T-helper 2 cell (primary cell): ENCODE measurements around the gene FUT2.
"Not testable (repeated sequence)": the region's sequence is repeated elsewhere in the genome, so short reads cannot be mapped to it uniquely, and the experiment has no call there.

ENCODE experiments used
- DNase-seq, 5 experiments: peaks; one replicate each; pipeline versions ENCODE4 v3.0.0 to v3.0.0-alpha.2; 2012 to 2022

Gene FUT2

DNA sequence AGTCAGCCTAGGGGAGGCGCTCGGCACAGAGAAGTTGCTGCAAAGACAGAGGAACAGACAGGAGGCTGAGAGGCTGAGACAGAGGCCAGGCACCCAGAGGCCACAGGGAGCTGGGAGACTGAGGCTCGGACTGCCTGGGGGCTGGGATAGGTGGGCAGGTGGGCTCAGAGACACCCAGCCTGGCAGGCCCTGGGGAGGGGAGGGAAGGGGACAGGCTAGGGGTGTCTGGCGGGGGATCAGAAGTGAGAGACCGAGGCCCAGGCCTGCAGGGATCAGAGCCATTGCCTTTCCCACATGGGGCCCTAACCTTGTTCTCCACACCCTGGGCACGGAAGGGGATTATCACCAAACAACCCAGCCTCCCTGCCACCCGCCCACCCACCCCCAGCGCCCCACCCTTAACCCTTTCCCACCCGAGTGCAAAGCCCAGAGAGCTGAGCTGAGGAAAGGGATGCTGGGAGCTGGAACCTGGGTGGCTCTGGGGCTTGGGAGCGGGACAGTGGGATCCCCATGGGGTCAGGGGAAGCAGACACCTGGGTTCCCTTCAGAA is 24.2 kb upstream of the FUT2 start:
- no peak for DNase-seq

- DNase-seq = no peak
These were observed 22.8 kb upstream of the FUT2 start, which contains the start of gene NTN5 for GRCh38 chr19:48672994-48673393. Gene NTN5 (minus strand): TSS chr19:48673017. CDS start chr19:48670986, 2,031 bp downstream.

DNA sequence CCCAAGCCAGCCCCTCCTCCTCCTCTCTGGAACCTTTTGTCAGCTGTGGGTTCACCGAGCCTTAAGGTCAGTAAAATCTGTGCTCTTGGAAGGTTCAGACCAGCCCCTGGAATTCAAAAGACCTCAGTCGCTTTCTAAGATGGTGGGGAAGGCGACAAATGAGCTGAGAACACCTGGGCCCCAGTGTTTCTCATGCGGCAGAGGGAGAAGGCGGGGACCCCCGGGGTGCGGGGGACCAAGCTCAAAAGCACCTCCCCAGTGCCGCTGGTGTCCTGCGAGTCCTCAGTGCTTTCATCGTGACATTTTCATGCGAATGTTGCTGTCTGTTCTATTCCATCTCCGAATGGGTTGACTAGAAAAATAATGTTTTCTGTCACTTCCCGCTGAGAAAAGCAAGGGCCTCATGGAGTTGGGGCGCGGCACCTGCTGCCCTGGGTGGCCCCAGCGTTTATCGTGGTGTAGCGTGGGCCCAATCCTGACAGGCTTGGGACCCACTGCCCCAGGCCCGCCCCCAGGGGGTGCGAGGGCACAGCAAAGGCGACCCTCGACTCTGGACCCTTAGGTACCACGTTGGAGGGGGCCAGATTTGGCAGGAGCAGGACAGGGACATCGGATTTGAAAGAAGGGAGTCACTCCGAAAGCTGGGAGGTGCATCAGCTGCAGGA is 22.2 kb upstream of the FUT2 start:
- no peak for DNase-seq

DNA sequence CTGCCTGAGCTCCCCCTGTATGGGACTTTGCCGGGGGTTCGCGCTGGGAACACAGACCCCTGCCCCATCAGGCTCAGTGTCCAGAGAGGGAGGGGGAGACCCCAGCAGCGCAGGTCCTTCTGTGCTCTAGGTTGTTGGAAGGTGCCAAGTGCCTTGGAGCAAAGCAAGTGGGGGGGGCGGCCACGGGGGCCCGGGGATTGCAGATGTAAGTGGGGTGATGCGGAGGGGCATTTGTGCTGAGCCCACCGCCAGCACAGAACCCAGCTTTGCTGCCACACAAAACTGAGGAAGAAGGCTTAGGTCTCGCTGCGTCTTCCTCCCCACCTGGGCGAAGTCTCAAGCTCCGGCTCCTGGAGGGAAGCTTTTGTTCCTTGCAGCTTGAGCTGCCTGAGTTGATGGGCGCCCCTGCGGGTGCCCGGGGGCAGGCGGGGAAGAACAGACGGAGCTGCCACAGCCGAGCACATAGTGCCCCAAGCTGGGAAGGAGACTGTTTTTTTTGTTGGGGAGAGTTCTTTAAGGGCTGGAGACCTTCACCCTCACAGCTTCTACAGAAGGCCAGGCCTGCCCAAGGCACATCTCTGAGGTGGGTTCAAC is 21.5 kb upstream of the FUT2 start:
- DNase-seq = no peak

DNA sequence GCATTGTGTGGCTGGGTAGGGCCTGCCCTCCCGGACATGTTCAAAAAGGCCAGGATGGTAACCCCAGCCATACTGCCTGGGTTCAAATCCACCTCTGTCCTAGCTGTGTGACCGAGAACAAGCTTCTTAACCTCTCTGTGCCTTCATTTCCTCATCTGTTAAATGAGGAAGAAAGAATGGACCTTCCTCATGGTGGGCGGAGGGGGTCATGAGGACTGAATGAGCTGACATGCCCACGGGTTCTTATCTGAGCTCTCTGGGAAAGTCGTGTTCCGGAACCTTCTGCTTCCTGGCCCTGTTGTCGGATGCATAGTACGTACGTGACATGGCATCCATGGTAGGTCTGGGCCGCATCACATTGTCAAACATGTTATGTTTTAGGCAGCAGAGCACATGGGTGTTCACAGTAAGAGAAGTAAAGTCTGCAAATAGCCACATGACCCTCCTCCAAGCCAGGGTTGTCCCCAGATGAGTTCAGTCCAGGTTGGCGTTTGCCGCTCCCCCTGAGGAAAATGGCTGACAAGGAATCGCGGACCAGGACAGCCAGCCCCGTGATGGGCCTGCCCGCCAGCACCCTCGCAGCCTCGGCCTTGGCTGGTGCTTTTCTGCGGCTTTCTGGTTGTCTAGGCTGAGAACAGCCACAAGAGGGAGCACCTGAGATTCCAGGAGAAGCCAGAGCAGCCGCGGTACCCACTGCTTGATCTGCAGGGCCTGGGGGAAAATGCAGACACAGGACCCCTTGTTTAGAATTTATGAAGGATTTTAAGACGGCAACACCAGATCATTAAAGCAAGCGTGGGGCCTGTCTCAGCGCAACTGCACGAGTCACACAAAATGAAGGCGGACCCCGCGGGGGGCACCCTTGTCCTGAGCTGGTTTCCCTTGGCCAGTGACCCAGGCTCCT is 20.6 kb upstream of the FUT2 start:
- peak; percentile 20 to 77 (median 60) for DNase-seq

GRCh38 chr19:48676487-48676886 is 19.3 kb upstream of the FUT2 start:
- no peak for DNase-seq

GRCh38 chr19:48676887-48677286 is 18.9 kb upstream of the FUT2 start:
- no peak for DNase-seq

- DNase-seq = no peak
These were observed 17.6 kb upstream of the FUT2 start for GRCh38 chr19:48678201-48678600.

- DNase-seq = not testable (repeated sequence)
These were observed 15.8 kb upstream of the FUT2 start for GRCh38 chr19:48680006-48680405.

GRCh38 chr19:48680436-48681126 is 15.2 kb upstream of the FUT2 start:
- DNase-seq = no peak

DNA sequence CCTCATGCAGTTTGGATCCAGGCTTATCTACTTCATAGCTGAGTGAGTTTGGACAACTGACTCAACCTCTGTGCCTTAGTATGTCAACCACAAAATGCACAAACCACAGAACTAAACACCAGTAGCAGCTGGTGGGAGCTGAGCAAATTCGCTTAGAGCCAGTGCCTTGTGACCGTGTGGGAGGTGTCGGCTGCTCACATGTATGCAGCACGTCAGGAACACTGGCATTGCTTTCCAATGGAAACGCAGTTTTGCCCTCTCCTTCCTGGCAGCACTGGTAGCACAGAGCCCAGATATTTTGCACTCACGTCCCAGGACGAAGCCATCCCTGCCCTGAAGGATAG is 14.7 kb upstream of the FUT2 start:
- peak in 1 of 5 experiments; percentile 19 for DNase-seq

DNA sequence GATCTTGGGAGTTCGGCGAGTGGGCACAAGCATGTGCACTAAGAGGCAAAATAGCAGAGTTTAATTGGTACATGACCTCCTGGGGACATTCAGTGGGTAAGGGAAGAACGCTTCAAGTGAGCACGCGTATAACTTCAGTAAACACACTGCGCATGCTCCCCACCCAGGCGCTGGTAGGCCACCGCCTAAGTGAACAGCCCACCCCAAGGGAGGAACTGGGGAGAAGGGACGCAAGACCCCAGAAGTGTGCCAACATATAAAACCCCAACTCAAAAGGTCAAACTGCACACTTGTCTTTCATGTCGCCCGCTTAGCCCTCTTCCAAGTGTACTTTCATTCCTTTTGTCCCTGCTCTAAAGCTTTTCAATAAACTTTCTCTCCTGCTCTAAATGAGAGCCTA is 12.4 kb upstream of the FUT2 start:
- DNase-seq = peak in 1 of 5 experiments; percentile 17

DNA sequence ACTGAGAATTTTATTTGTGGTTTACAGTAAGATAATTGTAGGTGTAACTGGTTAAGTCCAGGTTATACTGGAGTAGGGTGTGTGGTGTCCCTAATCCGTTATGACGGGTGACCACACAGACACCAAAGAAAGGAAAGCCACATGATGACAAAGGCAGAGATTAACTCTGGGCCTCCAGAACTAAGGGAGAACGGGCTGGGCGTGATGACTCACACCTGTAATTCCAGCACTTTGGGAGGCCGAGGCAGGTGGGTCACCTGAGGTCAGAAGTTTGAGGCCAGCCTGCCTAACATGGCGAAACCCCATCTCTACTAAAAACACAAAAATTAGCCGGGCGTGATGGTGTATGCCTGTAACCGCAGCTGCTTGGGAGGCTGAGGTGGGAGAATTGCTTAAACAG is 10.2 kb upstream of the FUT2 start:
- DNase-seq = no peak

DNA sequence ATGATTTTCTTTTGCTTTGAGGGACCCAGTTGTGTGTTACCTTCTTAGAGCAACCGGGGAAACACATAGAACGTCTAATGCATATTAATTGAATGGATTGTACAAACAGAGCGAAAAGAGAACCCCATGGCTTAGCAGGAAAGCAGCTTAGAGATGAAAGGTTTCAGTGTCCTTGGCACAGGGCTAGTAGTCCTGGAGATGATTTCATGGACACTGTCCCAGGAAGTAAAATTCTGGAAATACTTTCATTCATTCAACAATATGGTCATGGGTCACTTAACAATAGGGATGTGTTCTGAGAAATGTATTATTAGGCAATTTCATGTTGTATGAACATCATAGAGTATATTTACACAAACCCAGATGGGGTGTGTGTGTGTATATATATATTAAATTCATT is 9.7 kb upstream of the FUT2 start:
- no peak for DNase-seq

- not testable (repeated sequence) for DNase-seq
These were observed 9.1 kb upstream of the FUT2 start for GRCh38 chr19:48686637-48687036.

DNA sequence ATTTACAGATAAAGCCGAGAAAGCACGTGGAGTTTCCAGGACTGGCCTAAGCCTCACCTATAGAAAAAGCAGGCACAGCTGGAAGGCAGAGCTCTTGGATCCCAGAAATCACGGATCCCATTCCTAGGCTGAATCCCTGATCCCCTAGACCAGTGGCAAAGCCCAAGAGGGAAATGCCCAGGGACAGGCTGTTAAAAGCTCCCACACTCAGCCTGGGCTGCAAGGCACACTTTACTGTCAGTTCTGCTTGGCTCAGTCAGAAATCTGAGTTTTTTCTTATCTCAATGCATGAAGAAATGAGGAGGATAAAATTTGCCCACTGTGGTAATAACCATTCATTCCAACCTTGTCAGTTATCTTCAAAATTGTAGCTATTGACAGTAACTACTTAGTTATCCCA is 8.0 kb upstream of the FUT2 start:
- DNase-seq = no peak

DNA sequence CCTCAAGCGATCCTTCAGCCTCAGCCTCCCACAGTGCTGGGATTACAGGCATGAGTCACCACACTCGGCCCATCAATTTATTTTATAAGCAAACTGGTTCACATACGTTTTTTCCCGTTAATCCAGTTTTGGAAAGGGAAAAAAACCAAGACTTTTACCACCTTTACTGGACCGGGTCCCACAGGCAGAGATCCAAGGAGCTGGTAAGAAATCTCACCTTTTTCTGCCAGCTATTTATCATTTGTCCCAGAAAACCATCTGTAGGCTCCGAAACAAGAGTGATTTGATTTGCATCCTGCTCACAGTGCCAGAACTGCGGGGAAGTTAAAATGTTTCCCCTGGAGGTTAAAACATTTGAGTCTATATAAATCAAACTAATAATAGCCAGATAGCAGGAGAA is 6.3 kb upstream of the FUT2 start:
- no peak for DNase-seq

DNA sequence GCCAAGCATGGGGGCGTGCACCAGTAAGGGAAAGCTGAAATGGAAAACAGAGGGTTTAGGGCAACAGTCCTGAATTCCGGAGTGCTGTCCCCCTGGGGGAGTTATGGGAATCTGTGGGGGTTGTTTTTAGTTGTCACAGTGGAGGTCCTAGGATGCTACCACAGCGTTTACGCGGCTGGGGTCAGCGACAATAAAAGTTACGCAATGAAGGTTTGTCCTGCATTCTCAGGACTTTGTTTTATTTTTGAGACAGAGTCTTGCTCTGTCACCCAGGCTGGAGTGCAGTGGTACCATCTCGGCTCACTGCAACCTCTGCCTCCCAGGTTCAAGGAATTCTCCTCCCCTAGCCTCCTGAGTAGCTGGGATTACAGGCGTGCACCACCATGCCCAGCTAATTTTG is 2.1 kb upstream of the FUT2 start:
- not testable (repeated sequence) for DNase-seq

DNA sequence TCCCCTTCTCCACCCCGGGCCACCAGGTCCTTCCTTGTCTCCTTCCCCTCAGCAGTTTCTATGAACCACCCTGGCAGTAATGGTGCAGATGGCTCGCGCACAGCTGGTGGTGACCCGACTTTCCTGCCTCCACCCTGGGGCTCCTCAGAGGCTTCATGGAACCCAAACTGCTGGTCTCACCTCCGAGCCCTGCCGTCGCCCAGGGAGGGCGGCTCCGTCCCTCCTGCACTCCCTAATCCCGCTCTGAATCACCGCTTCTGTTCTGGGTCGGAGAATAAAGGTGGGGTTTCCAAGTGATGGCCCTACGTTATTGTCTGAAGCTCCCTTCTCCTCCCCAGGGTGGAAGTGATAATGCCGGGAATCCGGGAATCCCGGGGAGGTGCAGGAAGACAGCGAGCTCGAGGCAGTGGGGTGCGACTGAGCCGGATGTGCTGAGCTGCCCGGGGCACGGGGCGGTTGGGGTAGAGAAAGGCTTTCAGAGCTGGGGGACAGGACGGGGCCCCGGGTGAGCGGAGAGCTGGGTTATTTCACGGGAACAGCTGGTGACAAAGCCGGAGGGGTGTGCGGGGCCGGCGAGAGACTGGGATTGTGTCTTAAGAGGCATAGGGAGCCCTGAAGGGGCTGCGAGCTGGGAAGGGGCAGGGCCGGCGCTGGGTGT is 711 bp downstream of the FUT2 start:
- no peak for DNase-seq

DNA sequence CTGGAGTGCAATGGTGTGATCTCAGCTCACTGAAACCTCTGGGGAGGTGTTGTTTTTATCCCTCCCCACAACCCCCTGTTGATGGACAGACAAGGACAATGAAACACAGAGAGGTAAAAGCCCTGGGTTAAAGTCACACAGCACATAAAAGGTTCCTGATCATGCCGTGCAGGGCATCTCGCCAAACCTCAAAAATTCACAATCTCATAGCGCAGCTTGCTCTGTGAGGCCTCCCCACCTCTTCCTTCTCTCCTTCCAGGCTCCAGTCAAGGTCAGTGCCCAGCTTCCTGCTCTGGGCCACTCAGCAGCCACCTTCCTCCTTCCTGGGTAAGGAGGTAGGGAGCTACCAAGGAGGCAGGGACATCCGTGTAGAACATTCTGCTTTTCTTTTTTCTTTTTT is 2.3 kb downstream of the FUT2 start:
- DNase-seq = no peak

DNA sequence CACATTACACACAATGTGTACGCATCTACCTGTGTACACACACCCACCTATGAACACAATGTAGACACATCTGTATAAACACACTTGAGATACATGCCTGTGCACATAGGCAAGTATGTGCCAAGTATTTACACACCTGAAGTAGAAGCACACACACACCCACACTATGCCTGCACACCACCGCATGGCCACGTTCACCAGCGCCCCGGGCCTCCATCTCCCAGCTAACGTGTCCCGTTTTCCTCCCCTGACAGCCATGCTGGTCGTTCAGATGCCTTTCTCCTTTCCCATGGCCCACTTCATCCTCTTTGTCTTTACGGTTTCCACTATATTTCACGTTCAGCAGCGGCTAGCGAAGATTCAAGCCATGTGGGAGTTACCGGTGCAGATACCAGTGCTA is 6.9 kb downstream of the FUT2 start:
- DNase-seq = no peak

DNA sequence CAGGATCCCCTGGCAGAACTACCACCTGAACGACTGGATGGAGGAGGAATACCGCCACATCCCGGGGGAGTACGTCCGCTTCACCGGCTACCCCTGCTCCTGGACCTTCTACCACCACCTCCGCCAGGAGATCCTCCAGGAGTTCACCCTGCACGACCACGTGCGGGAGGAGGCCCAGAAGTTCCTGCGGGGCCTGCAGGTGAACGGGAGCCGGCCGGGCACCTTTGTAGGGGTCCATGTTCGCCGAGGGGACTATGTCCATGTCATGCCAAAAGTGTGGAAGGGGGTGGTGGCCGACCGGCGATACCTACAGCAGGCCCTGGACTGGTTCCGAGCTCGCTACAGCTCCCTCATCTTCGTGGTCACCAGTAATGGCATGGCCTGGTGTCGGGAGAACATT is 7.5 kb downstream of the FUT2 start:
- no peak for DNase-seq
